GM21619 (cell line): ENCODE measurements around the gene SLC27A4.

Experiments
- ATAC-seq: cut with Tn5 transposase; IDR thresholded peaks from one replicate; pipeline ENCODE4 v1.9.1; 2021; ENCODE audit not compliant: unreplicated experiment

Gene SLC27A4

GRCh38 chr9:128339761-128340690 is at the start of gene SLC27A4:
Gene SLC27A4, plus strand, starts transcription at chr9:128340527. Its CDS starts 2,606 bp downstream, at chr9:128343133.
- peak; percentile 83 for ATAC-seq

GRCh38 chr9:128292009-128292408 is 48.3 kb upstream of the SLC27A4 start:
- no peak for ATAC-seq

- ATAC-seq: no peak
Measured at GRCh38 chr9:128293091-128293490, 47.2 kb upstream of the SLC27A4 start.

GRCh38 chr9:128294142-128294541 is 46.2 kb upstream of the SLC27A4 start:
- no peak for ATAC-seq

GRCh38 chr9:128296340-128297220 is 43.7 kb upstream of the SLC27A4 start:
- ATAC-seq: no peak

GRCh38 chr9:128297221-128297773 is 43.0 kb upstream of the SLC27A4 start:
- no peak for ATAC-seq

GRCh38 chr9:128298535-128299482 is 41.5 kb upstream of the SLC27A4 start:
- no peak for ATAC-seq

GRCh38 chr9:128304136-128304970 is 36.0 kb upstream of the SLC27A4 start:
- ATAC-seq: no peak

GRCh38 chr9:128304971-128305288 is 35.4 kb upstream of the SLC27A4 start:
- ATAC-seq: no peak

GRCh38 chr9:128309551-128309950 is 30.8 kb upstream of the SLC27A4 start:
- no peak for ATAC-seq

GRCh38 chr9:128310461-128310860 is 29.9 kb upstream of the SLC27A4 start:
- ATAC-seq: no peak

GRCh38 chr9:128314697-128315096 is 25.6 kb upstream of the SLC27A4 start:
- no peak for ATAC-seq

- no peak for ATAC-seq
Measured at GRCh38 chr9:128316421-128316820, 23.9 kb upstream of the SLC27A4 start.

- ATAC-seq: no peak
Measured at GRCh38 chr9:128317629-128318028, 22.7 kb upstream of the SLC27A4 start.

- ATAC-seq: no peak
Measured at GRCh38 chr9:128321343-128321742, 19.0 kb upstream of the SLC27A4 start.

GRCh38 chr9:128321879-128322403 is 18.4 kb upstream of the SLC27A4 start:
- peak; percentile 15 for ATAC-seq

GRCh38 chr9:128322404-128323211 is 17.7 kb upstream of the SLC27A4 start, which contains the start of the genes COQ4 and TRUB2:
Gene COQ4, plus strand, starts transcription at chr9:128322839. Its CDS starts 20 bp downstream, at chr9:128322859.
Gene TRUB2, minus strand, starts transcription at chr9:128322447. Its CDS starts 39 bp downstream, at chr9:128322408.
- peak; percentile 79 for ATAC-seq

- no peak for ATAC-seq
Measured at GRCh38 chr9:128323212-128323730, 17.1 kb upstream of the SLC27A4 start.
